C1 segment of cervical spinal cord (tissue), 14 donors: ENCODE data around the gene ITGB6.

Experiments used
- DNase-seq, 14 donors: peaks; one replicate each; lab custom pipeline; 2025; lab: John Stamatoyannopoulos, UW

Gene ITGB6

DNA sequence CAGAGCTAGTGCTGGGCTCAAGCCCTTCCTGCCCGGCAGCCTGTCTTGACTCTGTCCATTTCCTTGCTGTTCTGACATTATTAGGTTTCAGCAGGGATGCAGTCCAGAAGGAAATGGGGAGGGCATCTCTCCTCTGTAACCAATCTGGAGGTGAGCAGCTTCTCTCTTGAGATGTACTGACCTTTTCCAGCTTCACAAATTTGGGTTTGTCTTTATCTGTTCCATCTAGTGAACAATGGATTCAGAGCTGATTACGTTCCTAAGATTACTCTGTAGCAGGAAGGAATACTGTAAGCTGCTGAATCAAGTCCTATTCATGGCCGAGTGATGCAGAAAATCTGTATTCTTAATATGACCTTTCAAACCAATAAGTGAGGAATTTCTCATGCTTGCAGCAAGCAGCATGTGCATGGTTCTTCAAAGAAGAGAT lies 148.7 kb downstream of the ITGB6 start:
- peak in 1 of 14 donors; percentile 34 for DNase-seq

DNA sequence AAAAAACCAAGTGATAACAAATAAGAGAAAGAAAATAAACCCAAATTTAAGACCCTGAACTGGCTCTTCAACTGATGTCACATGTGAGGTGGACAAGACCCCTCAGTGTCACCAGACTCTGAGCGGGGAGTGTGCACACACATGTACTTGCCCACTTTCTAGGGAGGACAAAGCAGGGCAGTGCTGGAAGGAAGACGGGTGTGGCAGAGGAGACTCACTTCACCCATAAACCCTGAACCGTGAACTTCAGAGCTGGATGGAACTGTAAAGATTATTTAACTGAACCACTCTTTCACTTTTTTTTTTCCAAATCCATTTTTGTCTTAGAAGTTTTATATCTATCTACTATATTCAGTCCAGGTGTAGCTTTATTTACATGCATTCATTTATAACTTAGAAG lies 149.9 kb downstream of the ITGB6 start:
- no peak for DNase-seq
